Suprapubic skin (tissue), 4 donors: ENCODE measurements around the gene SAMD4A. TPM values are rescaled to one million over a fixed set of nuclear protein-coding genes. Genes with fewer than 3 reads are reported as not detected.

Source experiments
- DNase-seq, 2 donors: peaks; one replicate each; pipeline ENCODE4 v3.0.0-alpha.2; 2019; ENCODE audit warnings: low spot score in 2 of 2
- H3K27ac ChIP-seq: fragments of 200-600 bp; sonication (generic); one replicate; pipeline ENCODE4 v1.5.1; 2019
- H3K27me3 ChIP-seq: fragments of 200-600 bp; sonication (generic); one replicate; pipeline ENCODE4 v1.5.1; 2019
- H3K36me3 ChIP-seq: fragments of 200-600 bp; sonication (generic); one replicate; pipeline ENCODE4 v1.5.1; 2019
- H3K4me1 ChIP-seq: fragments of 200-600 bp; sonication (generic); one replicate; pipeline ENCODE4 v1.5.1; 2019
- H3K4me3 ChIP-seq: fragments of 200-600 bp; sonication (generic); one replicate; pipeline ENCODE4 v1.5.1; 2019; ENCODE audit warnings: mild to moderate bottlenecking
- H3K9me3 ChIP-seq: fragments of 200-600 bp; sonication (generic); one replicate; pipeline ENCODE4 v1.5.1; 2019
- EP300 ChIP-seq: sonication (generic); formaldehyde crosslinking; IDR thresholded peaks from one replicate; pipeline ENCODE4 v1.6.1; 2017; ENCODE audit warnings: antibody characterized with exemption
- POLR2A ChIP-seq, 2 donors: fragments of 450-650 bp; IDR thresholded peaks; one replicate each; pipeline ENCODE4 v1.6.1; 2017; ENCODE audit warnings: antibody characterized with exemption in 2 of 2, mild to moderate bottlenecking in 2 of 2, moderate library complexity in 2 of 2
- POLR2AphosphoS5 ChIP-seq, 3 donors: sonication (generic); formaldehyde crosslinking; IDR thresholded peaks; one replicate each; pipeline ENCODE4 v1.6.1; 2017; ENCODE audit warnings: antibody characterized with exemption in 3 of 3
- WGBS: methylation state at CpG from one replicate; pipeline ENCODE4 v1.1.5; 2018; 5-methylcytosine and 5-hydroxymethylcytosine counted together
- total RNA-seq, 4 donors: library from RNA; depleted of rRNA; stranded (reverse); fragments of >200 nt; gene quantifications; one replicate each; pipeline ENCODE4 v1.1.0, GENCODE V29; 2016
- TF ChIP-seq, protein P1 (sequence below), 2 donors: fragments of 200-600 bp in 1 of 2; fragments of 450-650 bp in 1 of 2; sonication (generic) in 1 of 2; IDR thresholded peaks; one replicate each; pipeline ENCODE4 v1.5.1; 2016 to 2019; ENCODE audit warnings: antibody characterized with exemption in 2 of 2, mild to moderate bottlenecking in 1 of 2, moderate library complexity in 1 of 2

The SAMD4A gene
- total RNA-seq, 4 donors from 2014 or later = 7.7 to 26.6 (median 9.7) TPM

DNA sequence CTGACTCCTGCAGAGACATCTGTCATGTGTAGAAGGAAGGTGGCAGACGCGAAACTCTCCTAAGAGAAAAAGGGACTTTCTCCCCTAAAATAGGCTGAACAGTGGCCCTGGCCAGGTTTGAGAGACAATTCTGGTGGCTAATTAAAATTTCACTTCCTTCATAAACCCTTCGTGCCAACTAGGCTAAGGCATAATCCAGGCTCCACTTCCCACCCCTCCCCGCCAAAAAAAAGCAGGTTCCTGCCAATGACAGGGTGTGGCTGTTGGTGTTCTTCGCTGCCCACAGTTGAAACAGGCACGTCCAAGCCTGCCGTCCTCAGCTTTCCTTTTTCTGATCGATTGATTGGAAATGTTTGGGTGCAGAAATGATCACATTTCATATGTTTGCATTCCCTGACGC is 191.1 kb downstream of the SAMD4A start:
- no peak for DNase-seq

DNA sequence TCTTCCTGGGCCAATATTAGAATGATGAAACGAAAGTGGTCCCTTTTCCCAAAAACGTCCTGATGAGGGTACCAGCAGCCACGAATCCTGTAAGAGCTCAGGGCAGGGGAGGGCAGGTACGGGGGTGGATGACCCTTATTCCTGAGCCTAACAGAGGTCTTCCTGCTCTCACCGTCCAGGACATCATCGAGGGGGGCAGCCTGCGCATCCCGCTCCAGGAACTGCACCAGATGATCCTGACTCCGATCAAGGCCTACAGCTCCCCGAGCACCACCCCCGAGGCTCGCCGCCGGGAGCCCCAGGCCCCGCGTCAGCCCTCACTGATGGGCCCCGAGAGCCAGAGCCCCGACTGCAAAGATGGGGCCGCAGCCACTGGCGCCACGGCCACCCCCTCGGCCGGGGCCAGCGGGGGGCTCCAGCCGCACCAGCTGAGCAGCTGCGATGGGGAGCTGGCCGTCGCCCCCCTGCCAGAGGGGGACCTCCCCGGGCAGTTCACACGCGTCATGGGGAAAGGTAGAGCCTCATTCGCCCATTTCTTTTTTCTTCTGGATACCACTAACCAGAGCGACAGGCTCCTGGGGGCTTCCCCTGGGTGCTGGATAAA is 193.2 kb downstream of the SAMD4A start:
- TF ChIP-seq POLR2A (IDR thresholded peaks at IDR 0.05) (no peak), POLR2AphosphoS5 (IDR thresholded peaks at IDR 0.05) (no peak)
- Histone ChIP-seq H3K9me3 (no peaks in the 10 kb centered on the region), H3K4me3 (no peak overlapping the region), H3K27me3 (no peaks in the 10 kb centered on the region), H3K4me1 (peaks cover 15% of the 10 kb centered on the region), H3K27ac (no peak overlapping the region), H3K36me3 (peaks cover 40% of the 10 kb centered on the region)
- peak in 1 of 2 donors; percentile 37 for DNase-seq
- WGBS = 93% methylated on average over 10 of the region's 33 CpGs

More for the DNA sequence above, 191.1 kb downstream of the SAMD4A start:
- peaks cover 15% of the 10 kb centered on the region for H3K4me1 ChIP-seq
- TF ChIP-seq, protein P1, sequence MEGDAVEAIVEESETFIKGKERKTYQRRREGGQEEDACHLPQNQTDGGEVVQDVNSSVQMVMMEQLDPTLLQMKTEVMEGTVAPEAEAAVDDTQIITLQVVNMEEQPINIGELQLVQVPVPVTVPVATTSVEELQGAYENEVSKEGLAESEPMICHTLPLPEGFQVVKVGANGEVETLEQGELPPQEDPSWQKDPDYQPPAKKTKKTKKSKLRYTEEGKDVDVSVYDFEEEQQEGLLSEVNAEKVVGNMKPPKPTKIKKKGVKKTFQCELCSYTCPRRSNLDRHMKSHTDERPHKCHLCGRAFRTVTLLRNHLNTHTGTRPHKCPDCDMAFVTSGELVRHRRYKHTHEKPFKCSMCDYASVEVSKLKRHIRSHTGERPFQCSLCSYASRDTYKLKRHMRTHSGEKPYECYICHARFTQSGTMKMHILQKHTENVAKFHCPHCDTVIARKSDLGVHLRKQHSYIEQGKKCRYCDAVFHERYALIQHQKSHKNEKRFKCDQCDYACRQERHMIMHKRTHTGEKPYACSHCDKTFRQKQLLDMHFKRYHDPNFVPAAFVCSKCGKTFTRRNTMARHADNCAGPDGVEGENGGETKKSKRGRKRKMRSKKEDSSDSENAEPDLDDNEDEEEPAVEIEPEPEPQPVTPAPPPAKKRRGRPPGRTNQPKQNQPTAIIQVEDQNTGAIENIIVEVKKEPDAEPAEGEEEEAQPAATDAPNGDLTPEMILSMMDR (IDR thresholded peaks at IDR 0.05) = no peak
- no peak for TF ChIP-seq POLR2A (IDR thresholded peaks at IDR 0.05)
- no peak for TF ChIP-seq EP300
- TF ChIP-seq POLR2AphosphoS5 (IDR thresholded peaks at IDR 0.05) = no peak
- H3K4me3 ChIP-seq = no peak overlapping the region
- H3K27ac ChIP-seq = no peak overlapping the region
- WGBS = 40% methylated on average over 9 of the region's 9 CpGs
- peaks cover 21% of the 10 kb centered on the region for H3K36me3 ChIP-seq
- no peaks in the 10 kb centered on the region for H3K27me3 ChIP-seq
- no peaks in the 10 kb centered on the region for H3K9me3 ChIP-seq

DNA sequence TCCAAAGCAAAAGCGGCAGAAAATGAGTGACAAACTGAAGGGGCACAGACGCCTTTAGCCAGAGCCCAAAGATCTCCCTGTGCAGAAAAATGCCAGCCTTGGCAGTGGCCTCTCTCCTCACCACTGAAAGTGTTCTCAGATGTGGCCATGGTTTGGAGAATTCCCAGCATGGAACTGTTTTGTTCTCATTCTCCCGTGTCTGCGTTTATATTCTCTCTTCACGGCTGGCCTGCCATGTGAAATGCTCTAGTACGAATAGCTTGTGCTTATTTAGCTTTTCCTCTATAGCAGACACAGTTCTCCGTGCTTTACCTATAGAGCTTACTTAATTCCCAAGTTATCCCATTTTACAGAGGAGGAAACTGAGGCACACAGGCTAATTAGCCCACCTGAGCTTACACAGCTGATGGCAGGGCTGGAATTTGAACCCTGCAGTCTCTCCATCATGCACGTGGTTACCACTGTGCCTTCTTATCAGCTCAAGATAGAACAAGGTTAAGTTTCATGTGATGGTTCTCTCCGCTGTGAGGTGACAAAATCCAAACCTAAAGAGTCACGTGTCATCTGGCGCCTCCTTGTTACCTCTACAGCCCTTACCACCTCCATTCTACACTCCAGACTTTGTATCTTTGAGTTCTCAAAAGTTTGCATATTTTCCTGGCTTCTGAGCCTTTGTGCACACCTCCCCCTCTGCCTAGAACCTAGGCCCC is 194.1 kb downstream of the SAMD4A start:
- no peak overlapping the region for H3K27ac ChIP-seq
- H3K9me3 ChIP-seq = no peaks in the 10 kb centered on the region
- no peaks in the 10 kb centered on the region for H3K27me3 ChIP-seq
- no peak for TF ChIP-seq POLR2A (IDR thresholded peaks at IDR 0.05)
- no peak for TF ChIP-seq POLR2AphosphoS5 (IDR thresholded peaks at IDR 0.05)
- TF ChIP-seq EP300 = no peak
- TF ChIP-seq, protein P1 (IDR thresholded peaks at IDR 0.05) = no peak
- no peak overlapping the region for H3K4me3 ChIP-seq
- H3K4me1 ChIP-seq = peaks cover 15% of the 10 kb centered on the region
- H3K36me3 ChIP-seq = peaks cover 40% of the 10 kb centered on the region
- DNase-seq = peak in 1 of 2 donors; percentile 13
- WGBS = 94% methylated on average over 11 of the region's 11 CpGs

DNA sequence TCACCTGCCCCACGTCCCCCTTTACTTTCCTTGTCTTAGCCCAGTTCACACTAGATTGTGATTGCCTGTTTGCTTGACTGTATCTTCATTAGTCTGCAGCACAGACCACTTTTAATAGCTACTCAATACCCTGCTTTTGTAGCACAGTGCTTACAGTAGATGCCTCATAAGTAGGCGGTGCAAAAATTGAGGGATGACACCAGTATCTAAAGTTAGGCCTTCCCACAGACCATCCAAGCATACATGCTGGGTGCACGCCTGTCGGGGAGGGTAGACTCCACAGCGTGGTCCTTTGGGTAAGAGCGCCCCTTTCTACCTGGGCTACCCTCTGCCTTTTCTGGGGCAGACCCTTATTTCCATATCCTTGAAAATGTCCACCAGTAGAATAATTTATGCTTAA is 194.9 kb downstream of the SAMD4A start:
- Histone ChIP-seq H3K9me3 (no peaks in the 10 kb centered on the region), H3K36me3 (peaks cover 46% of the 10 kb centered on the region), H3K27ac (no peak overlapping the region), H3K4me3 (no peak overlapping the region), H3K27me3 (no peaks in the 10 kb centered on the region), H3K4me1 (peaks cover 11% of the 10 kb centered on the region)
- TF ChIP-seq POLR2A (IDR thresholded peaks at IDR 0.05) (no peak), POLR2AphosphoS5 (IDR thresholded peaks at IDR 0.05) (no peak), EP300 (no peak)
- TF ChIP-seq, protein P1 (IDR thresholded peaks at IDR 0.05) = no peak
- WGBS = 84% methylated on average over 6 of the region's 6 CpGs
- DNase-seq = peak in 1 of 2 donors; percentile 7

DNA sequence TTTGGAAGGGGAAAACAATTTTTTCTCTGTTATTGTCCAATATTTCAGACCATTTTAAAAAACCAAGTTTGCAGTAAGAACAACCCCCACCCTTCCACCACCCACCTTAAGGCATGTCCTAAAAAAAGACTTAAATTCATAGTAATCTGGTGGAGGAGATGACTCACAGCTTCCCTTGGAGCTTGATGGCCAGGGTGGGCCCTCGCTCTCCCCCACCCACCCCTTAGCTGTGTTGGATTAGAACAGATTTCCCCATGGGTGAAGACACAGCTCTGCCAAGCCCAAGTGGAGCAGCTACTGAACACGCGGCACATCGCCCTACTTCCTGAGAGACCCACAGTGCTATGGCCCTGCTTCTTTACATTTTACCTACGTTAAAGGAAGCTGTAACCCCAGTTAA is 195.4 kb downstream of the SAMD4A start:
- H3K9me3 ChIP-seq = no peaks in the 10 kb centered on the region
- H3K4me1 ChIP-seq = peaks cover 10% of the 10 kb centered on the region
- no peak overlapping the region for H3K27ac ChIP-seq
- peaks cover 51% of the 10 kb centered on the region for H3K36me3 ChIP-seq
- H3K4me3 ChIP-seq = no peak overlapping the region
- whole genome bisulfite sequencing = 77% methylated on average over 5 of the region's 5 CpGs
- no peaks in the 10 kb centered on the region for H3K27me3 ChIP-seq
- DNase-seq = peak in 1 of 2 donors; percentile 53
- TF ChIP-seq EP300 = no peak
- TF ChIP-seq, protein P1 (IDR thresholded peaks at IDR 0.05) = no peak
- TF ChIP-seq POLR2AphosphoS5 (IDR thresholded peaks at IDR 0.05) = no peak
- TF ChIP-seq POLR2A (IDR thresholded peaks at IDR 0.05) = no peak
